Astrocyte of the spinal cord (primary cell): ENCODE results near the gene TMEM52B.

ENCODE experiments used
- DNase-seq: peaks from one replicate; pipeline ENCODE4 v3.0.0; 2011; ENCODE audit warnings: low read depth, low spot score
- H3K4me3 ChIP-seq: 2 replicates; pipeline ENCODE4 v1.5.1; 2011; ENCODE audit warnings: low read depth, mild to moderate bottlenecking, low read length, moderate library complexity
- CTCF ChIP-seq: IDR thresholded peaks from 2 replicates; pipeline ENCODE4 v1.5.1; 2012; ENCODE audit warnings: low read depth, mild to moderate bottlenecking, low read length, inconsistent platforms
- in situ Hi-C: cut with HindIII; loops from 2 replicates; pipeline ENCODE4 v1.10.0; 2017; ENCODE audit warnings: low sequenced_read_pairs

The TMEM52B gene

GRCh38 chr12:10210225-10210624, 31.4 kb downstream of the TMEM52B start:
- H3K4me3 ChIP-seq, result no peak overlapping the region
- DNase-seq, result no peak
- no peak for TF ChIP-seq CTCF
- in situ Hi-C loops, result no loop called here

GRCh38 chr12:10211101-10211939, 32.5 kb downstream of the TMEM52B start:
- no peak overlapping the region for H3K4me3 ChIP-seq
- no peak for TF ChIP-seq CTCF
- DNase-seq, result no peak
- in situ Hi-C loops, result no loop called here

GRCh38 chr12:10211940-10212738, 33.3 kb downstream of the TMEM52B start:
- in situ Hi-C loops, result no loop called here
- TF ChIP-seq CTCF, result no peak
- H3K4me3 ChIP-seq, result peak overlapping the region; percentile 66
- peak; percentile 99 for DNase-seq

DNA sequence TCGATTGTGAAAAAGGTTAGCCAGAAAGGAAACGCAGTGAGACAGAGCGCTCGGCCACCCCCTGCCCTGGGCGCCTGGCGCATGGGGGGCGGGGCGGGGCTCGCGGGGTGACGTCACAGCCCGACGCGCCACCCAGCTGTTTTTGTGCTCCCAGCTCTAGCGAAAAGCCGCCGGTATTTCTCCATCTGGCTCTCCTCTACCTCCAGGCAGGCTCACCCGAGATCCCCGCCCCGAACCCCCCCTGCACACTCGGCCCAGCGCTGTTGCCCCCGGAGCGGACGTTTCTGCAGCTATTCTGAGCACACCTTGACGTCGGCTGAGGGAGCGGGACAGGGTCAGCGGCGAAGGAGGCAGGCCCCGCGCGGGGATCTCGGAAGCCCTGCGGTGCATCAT, 33.9 kb downstream of the TMEM52B start, which contains the start of gene GABARAPL1:
TSS of gene GABARAPL1 (plus strand) at position 139 of the 393 bp plus-strand sequence. CDS start at position 392, 253 bp downstream.
- in situ Hi-C loops, result no loop called here
- TF ChIP-seq CTCF, result no peak
- DNase-seq, result peak; percentile 86

GRCh38 chr12:10213168-10214135, 34.6 kb downstream of the TMEM52B start:
- H3K4me3 ChIP-seq, result peak overlapping the region; percentile 66
- in situ Hi-C loops, result no loop called here
- no peak for TF ChIP-seq CTCF
- DNase-seq, result peak; percentile 94

More for the DNA sequence above, 33.9 kb downstream of the TMEM52B start, which contains the start of gene GABARAPL1:
- H3K4me3 ChIP-seq, result peak within 1 kb of the TSS; percentile 66
